ENCODE measurements around the gene UBE2L3. TPM values are rescaled to one million over a fixed set of nuclear protein-coding genes. Genes with fewer than 3 reads are reported as not detected.

UBE2L3 gene
- total and polyA plus RNA-seq, 2 of the 13 experiments (the other 11 are each of a cell fraction or from before 2014, with no cell fraction given): 30.2 to 58.1 TPM

DNA sequence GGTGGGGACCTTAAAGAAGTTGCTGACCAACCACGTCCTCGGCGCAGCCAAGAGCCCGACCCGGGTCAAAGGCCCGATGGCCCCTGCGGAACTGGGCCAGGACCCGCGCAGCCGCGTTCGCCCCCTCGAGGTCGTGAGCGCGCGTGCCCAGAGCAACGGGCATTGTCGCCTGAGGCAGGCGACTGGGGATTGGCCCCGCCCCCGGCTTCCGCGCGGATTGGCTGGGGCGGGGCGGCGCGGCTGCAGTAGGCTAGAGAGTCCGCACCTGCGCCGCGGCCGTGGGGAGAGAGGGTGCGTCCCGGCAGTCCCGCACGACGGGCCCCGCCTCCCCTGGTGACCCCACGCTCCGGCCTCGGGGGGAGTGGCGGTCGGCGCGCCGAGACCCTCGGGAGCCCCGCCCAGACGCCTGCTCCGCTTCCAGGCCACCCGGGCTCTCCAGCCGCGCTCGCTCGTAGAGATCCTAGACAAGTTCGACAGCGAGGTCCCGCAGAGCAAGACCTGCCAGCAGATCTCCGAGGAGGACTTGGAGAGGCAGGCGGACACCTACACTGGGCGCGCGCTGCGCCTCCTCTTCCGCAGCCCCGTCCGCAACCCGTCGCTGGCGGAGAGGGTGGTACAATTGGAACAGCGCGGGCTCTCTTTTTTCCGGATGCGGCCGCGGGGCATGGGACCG lies 90.0 kb downstream of the UBE2L3 start (continued):
- TF ChIP-seq NFE2L2 (IDR thresholded peaks at IDR 0.05; ENCODE audit: low read length) (no peak), ZNF224 (CRISPR knock-in tag; IDR thresholded peaks at IDR 0.05) (peak; percentile 85; the same call in 1 of the 2 replicates), ZNF773 (CRISPR knock-in tag; IDR thresholded peaks at IDR 0.05; ENCODE audit: borderline replicate concordance) (no peak), MTA1 (CRISPR knock-in tag; IDR thresholded peaks at IDR 0.05; ENCODE audit: borderline replicate concordance) (peak; percentile 21; the same call in 1 of the 2 replicates), ZHX1 (CRISPR knock-in tag; IDR thresholded peaks at IDR 0.05; ENCODE audit: low read depth) (0 out of 2 replicates have a peak, but pooled peaks have one; percentile 10), CREB1 (IDR thresholded peaks at IDR 0.05) (no peak), CREB1 (CRISPR knock-in tag; IDR thresholded peaks at IDR 0.05) (no peak), JDP2 (CRISPR knock-in tag; IDR thresholded peaks at IDR 0.05; ENCODE audit: borderline replicate concordance) (no peak), ARNT2 (CRISPR knock-in tag; IDR thresholded peaks at IDR 0.05; ENCODE audit: low read depth) (peak; percentile 55; the same call in 1 of the 2 replicates), ZNF274 (CRISPR knock-in tag; IDR thresholded peaks at IDR 0.05) (peak; percentile 63; the same call in 1 of the 2 replicates), MEIS1 (CRISPR knock-in tag; IDR thresholded peaks at IDR 0.05; ENCODE audit: borderline replicate concordance) (0 out of 2 replicates have a peak, but pooled peaks have one; percentile 8), ZKSCAN5 (CRISPR knock-in tag; IDR thresholded peaks at IDR 0.05) (no peak), PRMT3 (CRISPR knock-in tag; IDR thresholded peaks at IDR 0.05; ENCODE audit: borderline replicate concordance, low read depth) (0 out of 2 replicates have a peak, but pooled peaks have one; percentile 24), RARA (CRISPR knock-in tag; IDR thresholded peaks at IDR 0.05) (no peak), SRSF1 (optimal IDR thresholded peaks at IDR 0.05; ENCODE audit: low read depth, low read length) (no peak), ZNF496 (CRISPR knock-in tag; IDR thresholded peaks at IDR 0.05; ENCODE audit: insufficient replicate concordance) (no peak), CREM (IDR thresholded peaks at IDR 0.05) (no peak), CREM (CRISPR knock-in tag; IDR thresholded peaks at IDR 0.05) (no peak), ZNF607 (CRISPR knock-in tag; IDR thresholded peaks at IDR 0.05; ENCODE audit: borderline replicate concordance) (peak; percentile 93), JUND (CRISPR knock-in tag; IDR thresholded peaks at IDR 0.05) (no peak), GRHL1 (CRISPR knock-in tag; conservative IDR thresholded peaks at IDR 0.05) (no peak), TERF1 (CRISPR knock-in tag; IDR thresholded peaks at IDR 0.05) (no peak), TCF12 (IDR thresholded peaks at IDR 0.05) (no peak), TCF12 (CRISPR knock-in tag; IDR thresholded peaks at IDR 0.05) (no peak), ZBTB21 (CRISPR knock-in tag; IDR thresholded peaks at IDR 0.05) (no peak), RXRA (CRISPR knock-in tag; IDR thresholded peaks at IDR 0.05) (peak; percentile 30; the same call in 1 of the 2 replicates), MAFF (IDR thresholded peaks at IDR 0.05; ENCODE audit: low read depth, low read length) (no peak)
